ENCODE results near the gene AOPEP. TPM values are rescaled to one million over a fixed set of nuclear protein-coding genes. Genes with fewer than 3 reads are reported as not detected.

Gene AOPEP
- total RNA-seq, 1 experiment from 2014 or later, result 14.4 TPM

DNA sequence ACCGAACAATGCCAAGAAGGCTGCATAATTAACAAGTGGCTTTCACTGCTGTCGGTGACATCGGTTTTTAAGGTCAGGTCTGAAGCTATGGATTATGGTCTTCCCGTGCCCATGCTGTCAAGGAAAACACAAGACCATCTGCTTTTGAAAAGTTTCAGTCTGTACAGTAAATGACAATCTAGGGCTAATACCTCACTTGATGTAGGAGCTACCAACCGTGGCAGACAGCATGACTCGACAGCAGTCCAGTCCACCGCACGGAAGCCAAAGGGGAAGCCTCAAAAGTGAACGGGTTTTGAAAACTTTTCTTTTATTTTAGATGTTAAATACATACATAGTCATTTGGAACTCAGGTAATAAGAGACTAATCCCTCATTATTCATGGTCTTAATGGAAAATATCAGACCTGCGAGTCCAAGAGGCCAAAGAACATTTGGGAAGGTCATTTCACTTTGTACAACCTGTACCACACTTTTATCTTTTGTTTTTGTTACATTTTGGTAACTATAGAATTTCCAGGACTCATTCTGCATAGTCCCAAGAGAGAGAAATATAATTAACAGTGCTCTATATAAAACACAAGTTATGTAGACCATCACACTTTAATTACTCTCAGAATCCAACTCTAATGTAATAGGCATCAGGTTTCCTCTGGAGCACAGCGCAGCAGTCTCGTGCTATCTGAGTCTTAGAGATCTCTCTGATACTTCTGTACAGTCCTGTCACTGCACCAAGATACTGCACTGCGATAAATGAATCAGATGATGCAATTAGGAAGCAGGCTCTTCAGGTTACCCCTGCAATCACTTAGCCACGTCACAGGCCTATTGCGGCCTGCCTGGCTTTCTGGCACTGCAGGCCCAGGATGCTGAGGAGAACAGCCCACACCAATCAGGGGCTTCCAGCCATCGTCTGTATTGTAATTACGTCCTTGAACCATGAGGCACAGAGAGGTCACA is 406.1 kb downstream of the AOPEP start:
- ChIA-PET CTCF (interaction anchor here (1.0 to 8.7 kb wide), 15 partner anchors 9 to 463 kb away, joined by 3 to 128 read pairs (median 13); no protein-coding TSS in a partner anchor), POLR2A (no interaction called here)
- DNase-seq (ENCODE audit: low spot score) (no peak), ATAC-seq (no peak)
- TF ChIP-seq TEAD1 (CRISPR knock-in tag; IDR thresholded peaks at IDR 0.05), result no peak
- no peak for TF ChIP-seq ATF2 (CRISPR knock-in tag; IDR thresholded peaks at IDR 0.05; ENCODE audit: borderline replicate concordance, low read depth)
- no peak for TF ChIP-seq GABPB1 (CRISPR knock-in tag; IDR thresholded peaks at IDR 0.05)
- no peak for TF ChIP-seq ZNF219 (CRISPR knock-in tag; IDR thresholded peaks at IDR 0.05; ENCODE audit: borderline replicate concordance)
- TF ChIP-seq ETV6 (CRISPR knock-in tag; IDR thresholded peaks at IDR 0.05), result no peak
- TF ChIP-seq SOX15 (CRISPR knock-in tag; IDR thresholded peaks at IDR 0.05), result no peak
- no peak for TF ChIP-seq MXD4 (CRISPR knock-in tag; IDR thresholded peaks at IDR 0.05; ENCODE audit: borderline replicate concordance)
- no peak for TF ChIP-seq JAZF1 (CRISPR knock-in tag; IDR thresholded peaks at IDR 0.05)
- TF ChIP-seq ZNF396 (CRISPR knock-in tag; IDR thresholded peaks at IDR 0.05; ENCODE audit: borderline replicate concordance), result no peak
- TF ChIP-seq ZNF416 (CRISPR knock-in tag; IDR thresholded peaks at IDR 0.05), result no peak
- TF ChIP-seq, protein P1, sequence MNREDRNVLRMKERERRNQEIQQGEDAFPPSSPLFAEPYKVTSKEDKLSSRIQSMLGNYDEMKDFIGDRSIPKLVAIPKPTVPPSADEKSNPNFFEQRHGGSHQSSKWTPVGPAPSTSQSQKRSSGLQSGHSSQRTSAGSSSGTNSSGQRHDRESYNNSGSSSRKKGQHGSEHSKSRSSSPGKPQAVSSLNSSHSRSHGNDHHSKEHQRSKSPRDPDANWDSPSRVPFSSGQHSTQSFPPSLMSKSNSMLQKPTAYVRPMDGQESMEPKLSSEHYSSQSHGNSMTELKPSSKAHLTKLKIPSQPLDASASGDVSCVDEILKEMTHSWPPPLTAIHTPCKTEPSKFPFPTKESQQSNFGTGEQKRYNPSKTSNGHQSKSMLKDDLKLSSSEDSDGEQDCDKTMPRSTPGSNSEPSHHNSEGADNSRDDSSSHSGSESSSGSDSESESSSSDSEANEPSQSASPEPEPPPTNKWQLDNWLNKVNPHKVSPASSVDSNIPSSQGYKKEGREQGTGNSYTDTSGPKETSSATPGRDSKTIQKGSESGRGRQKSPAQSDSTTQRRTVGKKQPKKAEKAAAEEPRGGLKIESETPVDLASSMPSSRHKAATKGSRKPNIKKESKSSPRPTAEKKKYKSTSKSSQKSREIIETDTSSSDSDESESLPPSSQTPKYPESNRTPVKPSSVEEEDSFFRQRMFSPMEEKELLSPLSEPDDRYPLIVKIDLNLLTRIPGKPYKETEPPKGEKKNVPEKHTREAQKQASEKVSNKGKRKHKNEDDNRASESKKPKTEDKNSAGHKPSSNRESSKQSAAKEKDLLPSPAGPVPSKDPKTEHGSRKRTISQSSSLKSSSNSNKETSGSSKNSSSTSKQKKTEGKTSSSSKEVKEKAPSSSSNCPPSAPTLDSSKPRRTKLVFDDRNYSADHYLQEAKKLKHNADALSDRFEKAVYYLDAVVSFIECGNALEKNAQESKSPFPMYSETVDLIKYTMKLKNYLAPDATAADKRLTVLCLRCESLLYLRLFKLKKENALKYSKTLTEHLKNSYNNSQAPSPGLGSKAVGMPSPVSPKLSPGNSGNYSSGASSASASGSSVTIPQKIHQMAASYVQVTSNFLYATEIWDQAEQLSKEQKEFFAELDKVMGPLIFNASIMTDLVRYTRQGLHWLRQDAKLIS (CRISPR knock-in tag; IDR thresholded peaks at IDR 0.05; ENCODE audit: borderline replicate concordance), result no peak
- no peak for TF ChIP-seq ZNF532 (CRISPR knock-in tag; IDR thresholded peaks at IDR 0.05; ENCODE audit: borderline replicate concordance)
- no peak for TF ChIP-seq PRRX2 (CRISPR knock-in tag; IDR thresholded peaks at IDR 0.05)
- no peak for TF ChIP-seq PRDM15 (CRISPR knock-in tag; IDR thresholded peaks at IDR 0.05)
- TF ChIP-seq NR3C1 (CRISPR knock-in tag; conservative IDR thresholded peaks at IDR 0.05; ENCODE audit: low read depth), result no peak
- TF ChIP-seq, protein P2, sequence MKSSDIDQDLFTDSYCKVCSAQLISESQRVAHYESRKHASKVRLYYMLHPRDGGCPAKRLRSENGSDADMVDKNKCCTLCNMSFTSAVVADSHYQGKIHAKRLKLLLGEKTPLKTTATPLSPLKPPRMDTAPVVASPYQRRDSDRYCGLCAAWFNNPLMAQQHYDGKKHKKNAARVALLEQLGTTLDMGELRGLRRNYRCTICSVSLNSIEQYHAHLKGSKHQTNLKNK (CRISPR knock-in tag; IDR thresholded peaks at IDR 0.05), result no peak
- TF ChIP-seq ZBTB21 (CRISPR knock-in tag; IDR thresholded peaks at IDR 0.05; ENCODE audit: borderline replicate concordance), result no peak
- Mint-ChIP-seq H3K4me1 (peaks cover 65% of the 10 kb centered on the region), H3K9me3 (no peaks in the 10 kb centered on the region), H3K4me3 (no peak overlapping the region), H3K36me3 (no peaks in the 10 kb centered on the region), H3K27me3 (ENCODE audit: low read depth) (no peaks in the 10 kb centered on the region), H3K27ac (no peak overlapping the region)

All from WTC11 (cell line).